Retinal pigment epithelial cell (primary cell): ENCODE results near the gene NFYA.
A peak's percentile ranks its signal among the peaks of the same experiment; 100 is the strongest.

Source experiments
- DNase-seq: peaks from one replicate; pipeline ENCODE4 v3.0.0-alpha.2; 2010; ENCODE audit warnings: low read depth
- H3K4me3 ChIP-seq: 2 replicates; pipeline ENCODE4 v1.5.1; 2011; ENCODE audit warnings: mild to moderate bottlenecking, low read length, control low read depth, moderate library complexity
- TF ChIP-seq, protein P1 (sequence below): conservative IDR thresholded peaks from 2 replicates; pipeline ENCODE4 v1.5.1; 2011; ENCODE audit warnings: low read depth, low read length, control low read depth, inconsistent platforms

Gene NFYA

DNA sequence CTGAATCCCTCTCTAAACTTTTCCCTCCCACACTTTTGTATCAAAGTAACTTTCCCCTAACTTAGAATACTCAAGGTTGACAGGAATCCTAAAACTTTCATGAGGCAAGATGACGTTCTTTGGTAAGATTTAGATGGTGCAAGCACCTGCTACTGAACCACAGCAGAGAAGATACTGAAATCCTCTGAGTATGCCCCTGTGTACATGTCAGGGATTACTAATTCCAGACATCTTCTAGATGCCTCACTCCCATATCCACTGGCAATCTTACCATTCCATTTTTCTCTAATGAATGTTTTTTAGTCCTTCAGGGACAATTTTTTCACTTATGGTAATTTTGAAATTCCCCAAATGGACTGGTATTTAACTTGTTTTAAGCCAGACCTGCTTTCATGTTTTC, 10.7 kb upstream of the NFYA start:
- no peak for DNase-seq
- H3K4me3 ChIP-seq: no peak overlapping the region
- TF ChIP-seq, protein P1, sequence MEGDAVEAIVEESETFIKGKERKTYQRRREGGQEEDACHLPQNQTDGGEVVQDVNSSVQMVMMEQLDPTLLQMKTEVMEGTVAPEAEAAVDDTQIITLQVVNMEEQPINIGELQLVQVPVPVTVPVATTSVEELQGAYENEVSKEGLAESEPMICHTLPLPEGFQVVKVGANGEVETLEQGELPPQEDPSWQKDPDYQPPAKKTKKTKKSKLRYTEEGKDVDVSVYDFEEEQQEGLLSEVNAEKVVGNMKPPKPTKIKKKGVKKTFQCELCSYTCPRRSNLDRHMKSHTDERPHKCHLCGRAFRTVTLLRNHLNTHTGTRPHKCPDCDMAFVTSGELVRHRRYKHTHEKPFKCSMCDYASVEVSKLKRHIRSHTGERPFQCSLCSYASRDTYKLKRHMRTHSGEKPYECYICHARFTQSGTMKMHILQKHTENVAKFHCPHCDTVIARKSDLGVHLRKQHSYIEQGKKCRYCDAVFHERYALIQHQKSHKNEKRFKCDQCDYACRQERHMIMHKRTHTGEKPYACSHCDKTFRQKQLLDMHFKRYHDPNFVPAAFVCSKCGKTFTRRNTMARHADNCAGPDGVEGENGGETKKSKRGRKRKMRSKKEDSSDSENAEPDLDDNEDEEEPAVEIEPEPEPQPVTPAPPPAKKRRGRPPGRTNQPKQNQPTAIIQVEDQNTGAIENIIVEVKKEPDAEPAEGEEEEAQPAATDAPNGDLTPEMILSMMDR: no peak

DNA sequence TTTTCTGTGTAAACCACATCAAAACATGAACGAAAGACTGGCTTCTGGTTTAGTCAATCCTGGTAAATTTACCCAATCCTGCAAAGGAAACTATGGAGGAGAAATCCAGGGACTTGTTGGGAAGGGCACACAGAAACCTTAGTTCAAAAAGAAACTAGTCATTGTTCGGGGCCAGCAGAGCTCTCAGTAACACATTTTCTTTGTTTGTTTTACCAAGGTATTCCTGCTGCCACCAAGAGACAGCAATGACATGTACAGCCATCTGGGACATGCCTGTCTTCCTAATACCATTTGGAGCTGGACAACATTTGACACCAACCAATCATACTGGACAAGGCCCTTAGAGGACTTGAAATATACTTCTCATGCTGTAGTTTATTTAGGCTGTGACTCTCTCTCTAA, 8.9 kb upstream of the NFYA start:
- no peak for DNase-seq
- TF ChIP-seq, protein P1: no peak
- no peak overlapping the region for H3K4me3 ChIP-seq

DNA sequence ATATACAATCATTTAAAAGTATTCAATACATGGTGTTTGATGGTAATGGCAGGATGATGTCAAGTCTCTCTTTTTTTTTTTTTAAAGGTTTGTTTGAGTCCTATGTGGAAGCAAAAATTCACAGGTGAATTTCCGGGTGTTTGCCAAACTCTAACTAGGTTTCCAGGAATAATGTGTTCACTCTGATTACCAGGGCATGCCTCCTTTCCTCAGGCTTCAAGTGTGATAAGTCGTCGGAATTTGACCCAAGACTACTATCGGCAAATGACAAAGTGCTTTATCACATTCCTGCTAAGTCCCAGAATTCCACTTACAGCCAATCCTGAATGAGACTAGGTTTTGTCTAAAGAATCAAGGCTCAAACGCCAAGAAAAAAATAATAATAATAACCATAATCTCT, 7.9 kb upstream of the NFYA start:
- H3K4me3 ChIP-seq: no peak overlapping the region
- TF ChIP-seq, protein P1: no peak
- DNase-seq: no peak

DNA sequence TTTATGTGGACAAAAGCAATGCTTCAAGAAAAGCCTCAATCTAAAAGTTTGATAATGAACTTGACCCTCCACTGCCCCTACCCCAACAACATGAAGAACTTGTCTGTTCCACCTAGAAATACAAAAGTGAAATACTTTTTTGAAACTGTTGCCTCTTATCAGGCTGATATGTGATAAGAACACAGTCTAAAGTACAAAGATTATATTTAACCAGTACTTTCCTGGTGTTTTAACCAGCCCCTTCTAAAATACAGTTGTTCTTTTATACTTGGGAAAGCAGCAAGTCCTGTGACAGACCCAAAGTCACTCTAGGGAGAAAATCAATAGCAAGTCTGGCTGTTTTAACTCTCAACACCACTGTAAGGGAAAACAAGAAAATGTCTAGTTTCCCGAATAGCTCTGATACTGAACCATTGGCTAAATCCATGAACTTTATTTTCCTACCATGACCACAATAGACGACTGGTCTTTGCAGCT, 7.2 kb upstream of the NFYA start:
- H3K4me3 ChIP-seq: no peak overlapping the region
- no peak for DNase-seq
- TF ChIP-seq, protein P1: no peak

DNA sequence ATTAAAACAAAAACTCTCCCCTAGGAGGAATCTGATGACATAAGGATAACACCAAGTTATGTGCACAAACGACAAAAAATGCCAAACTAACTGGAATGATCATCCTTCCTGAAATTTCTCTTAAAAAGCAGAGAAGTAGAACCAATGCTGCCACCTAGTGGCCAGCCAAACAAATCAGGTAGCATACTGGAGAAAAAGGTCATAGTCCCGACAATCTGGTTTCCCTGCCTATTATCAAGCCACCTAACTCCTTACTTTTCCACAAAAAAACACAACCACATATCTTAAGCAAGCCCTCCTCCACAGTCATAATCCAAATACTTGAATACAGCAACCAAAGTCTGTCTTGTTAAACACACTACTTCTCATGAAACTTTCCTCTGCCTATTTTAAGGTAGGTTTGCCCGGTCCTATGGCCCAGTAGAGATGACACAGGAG, 5.9 kb upstream of the NFYA start:
- TF ChIP-seq, protein P1: peak; percentile 85
- DNase-seq: peak; percentile 37
- H3K4me3 ChIP-seq: no peak overlapping the region

DNA sequence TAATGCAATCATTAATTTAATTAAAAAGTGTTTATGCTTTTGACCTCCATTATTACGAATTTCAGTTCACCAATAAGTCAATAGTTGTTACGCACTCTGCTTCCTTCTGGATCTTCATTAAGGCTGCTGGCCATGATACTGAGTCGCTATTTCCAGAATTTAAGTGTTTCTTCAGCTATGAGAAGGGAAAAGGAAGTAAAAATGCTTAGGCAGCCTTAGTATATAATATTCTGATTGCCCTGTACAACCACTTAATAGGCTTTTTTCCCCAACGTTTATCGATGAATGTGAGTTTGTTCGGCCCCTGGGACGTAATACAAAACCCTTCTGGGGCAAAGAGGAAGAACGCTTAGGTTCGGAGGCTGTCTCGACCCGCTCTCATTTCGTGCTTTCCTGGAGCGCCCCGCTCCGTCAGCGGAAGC, 1.3 kb upstream of the NFYA start:
- TF ChIP-seq, protein P1: no peak
- peak overlapping the region; percentile 86 for H3K4me3 ChIP-seq
- DNase-seq: no peak

DNA sequence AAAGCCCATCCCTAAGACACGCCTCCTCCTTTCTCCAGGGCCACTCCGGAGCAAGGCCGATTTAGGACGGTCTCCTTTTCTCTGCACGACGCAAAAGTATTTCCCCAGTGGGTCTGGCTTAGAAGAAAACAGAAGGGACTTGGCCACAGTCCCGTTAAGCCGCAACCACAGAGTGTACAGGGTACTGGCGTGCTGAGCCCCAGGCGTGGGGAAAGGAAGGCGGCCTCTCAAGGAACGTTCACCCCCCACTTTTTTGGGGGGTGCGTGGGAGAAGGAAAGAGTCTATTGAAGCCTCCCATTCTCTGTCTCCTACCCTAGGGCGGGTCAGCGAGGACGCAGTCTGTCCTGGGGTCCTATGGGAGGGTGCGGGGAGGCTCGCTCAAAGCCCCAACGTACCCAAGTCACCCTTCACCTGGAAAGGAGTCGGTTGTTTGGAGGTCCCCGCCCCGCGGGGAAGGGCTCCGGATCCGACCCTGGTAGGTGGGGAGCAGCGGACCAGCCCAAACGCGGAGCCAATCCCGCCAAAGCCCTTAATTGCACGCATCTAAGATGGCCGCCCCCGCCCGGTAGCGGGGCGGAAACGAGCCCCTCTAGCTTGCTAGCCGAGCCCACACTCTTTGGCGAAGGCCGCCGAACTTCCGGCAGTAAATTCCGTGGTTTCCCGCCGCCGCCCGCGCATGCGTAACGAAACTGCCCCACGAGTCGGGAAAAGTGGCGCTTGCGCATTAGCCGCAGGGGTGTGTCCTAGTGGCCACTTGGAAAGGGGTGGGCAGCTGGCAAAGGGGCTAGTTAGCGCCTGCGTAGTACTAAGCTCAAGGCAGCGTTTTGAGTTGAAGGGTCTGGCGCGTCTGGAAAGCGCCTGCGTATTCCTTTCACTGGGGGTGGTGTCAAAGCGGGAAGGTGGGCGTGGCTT, 595 bp upstream of the NFYA start, which contains the start of gene OARD1:
TSS of gene OARD1 (minus strand) at position 434 of the 913 bp plus-strand sequence. CDS start 722 bp downstream, outside the sequence.
- peak within 1 kb of the TSS; percentile 86 for H3K4me3 ChIP-seq
- TF ChIP-seq, protein P1: no peak
- DNase-seq: peak; percentile 96
